GM12878 (cell line): ENCODE results near the gene HSD11B1. TPM values are rescaled to one million over a fixed set of nuclear protein-coding genes. Genes with fewer than 3 reads are reported as not detected.

Source experiments
- ATAC-seq: fragments of 200-7000 bp; cut with Tn5 transposase; 3 replicates; pipeline ENCODE4 v1.9.1; 2020; ENCODE audit warnings: mild to moderate bottlenecking, moderate library complexity
- BruUV-seq: library from RNA; stranded (reverse); fragments of 400-500 nt; replicated peaks from 2 replicates; lab custom pipeline; 2021; lab: Mats Ljungman, UMichigan
- CTCF ChIA-PET: fragments of 300-600 bp; sonication (Branson Sonifier 250); formaldehyde crosslinking; extraction: SDS; loops from one replicate; lab custom pipeline; 2021; ENCODE audit warnings: inconsistent platforms; lab: Yijun Ruan, JAX
- POLR2A ChIA-PET: fragments of 350-600 bp; formaldehyde crosslinking; extraction: SDS; loops from one replicate; lab custom pipeline; 2021; ENCODE audit warnings: inconsistent platforms; lab: Charles Lee
- RAD21 ChIA-PET: fragments of 300-600 bp; sonication (Branson Sonifier 250); formaldehyde crosslinking; loops from one replicate; lab custom pipeline; 2023; ENCODE audit warnings: antibody characterized with exemption; ENCODE audit not compliant: unreplicated experiment; lab: Charles Lee
- SMC1A ChIA-PET: fragments of 300-600 bp; sonication (Branson Sonifier 250); formaldehyde crosslinking; loops from one replicate; lab custom pipeline; 2023; ENCODE audit not compliant: unreplicated experiment, uncharacterized antibody; lab: Charles Lee
- DNase-seq: peaks from one replicate; pipeline ENCODE4 v3.0.0-alpha.2; 2011; ENCODE audit warnings: low read depth, low spot score
- FAIRE-seq: peaks from 3 replicates; lab custom pipeline; 2011; peaks lifted over from hg19 to GRCh38; lab: Jason Lieb, UNC
- H2AFZ ChIP-seq: 2 replicates; pipeline ENCODE4 v1.6.0; 2011; ENCODE audit warnings: low read depth, low read length, control low read depth; ENCODE audit not compliant: control insufficient read depth
- H3K27ac ChIP-seq: 2 replicates; pipeline ENCODE4 v1.5.1; 2011; ENCODE audit warnings: control low read depth; ENCODE audit not compliant: control insufficient read depth, insufficient read depth
- H3K27me3 ChIP-seq, 2 experiments: replicated peaks in 1 of 2; 2 replicates each; pipeline versions ENCODE4 v1.6.0 to v1.6.1; 2011; ENCODE audit warnings: low read length in 1 of 2; ENCODE audit not compliant: control insufficient read depth in 2 of 2, insufficient read depth in 2 of 2
- H3K36me3 ChIP-seq, 2 experiments: 2 replicates each; pipeline ENCODE4 v1.5.1; 2011; ENCODE audit warnings: low read length in 1 of 2; ENCODE audit not compliant: control insufficient read depth in 2 of 2, insufficient read depth in 2 of 2
- H3K4me1 ChIP-seq: 2 replicates; pipeline ENCODE4 v1.6.1; 2011; ENCODE audit warnings: mild to moderate bottlenecking, low read length, moderate library complexity, mixed read lengths; ENCODE audit not compliant: control insufficient read depth, insufficient read depth
- H3K4me2 ChIP-seq: 2 replicates; pipeline ENCODE4 v1.6.0; 2011; ENCODE audit warnings: control low read depth; ENCODE audit not compliant: control insufficient read depth, insufficient read depth
- H3K4me3 ChIP-seq: fragments of 200-600 bp; sonication (generic); 2 replicates; pipeline ENCODE4 v1.5.1; 2016
- H3K79me2 ChIP-seq: 2 replicates; pipeline ENCODE4 v1.6.0; 2011; ENCODE audit warnings: low read length; ENCODE audit not compliant: control insufficient read depth, insufficient read depth
- H3K9ac ChIP-seq: 2 replicates; pipeline ENCODE4 v1.8.0; 2011; ENCODE audit warnings: low read length, control low read depth, mixed read lengths; ENCODE audit not compliant: control insufficient read depth, insufficient read depth
- H3K9me3 ChIP-seq: replicated peaks from 3 replicates; pipeline ENCODE4 v1.5.1; 2011; ENCODE audit warnings: mild to moderate bottlenecking, low read length; ENCODE audit not compliant: control insufficient read depth, insufficient read depth
- H4K20me1 ChIP-seq: 2 replicates; pipeline ENCODE4 v1.6.0; 2011; ENCODE audit not compliant: control insufficient read depth, insufficient read depth
- BHLHE40 ChIP-seq, 2 experiments: fragments of 450-650 bp in 1 of 2; IDR thresholded peaks; 2 replicates each; pipeline ENCODE4 v1.6.1; 2011 to 2017; ENCODE audit warnings: low read depth in 2 of 2, borderline replicate concordance in 1 of 2, improper control_type of control experiment in 1 of 2, low read length in 1 of 2, mild to moderate bottlenecking in 1 of 2
- HDGF ChIP-seq: fragments of 450-650 bp; IDR thresholded peaks from 2 replicates; pipeline ENCODE4 v1.6.1; 2016; ENCODE audit warnings: antibody characterized with exemption
- MLLT1 ChIP-seq: fragments of 450-650 bp; IDR thresholded peaks from 2 replicates; pipeline ENCODE4 v1.6.1; 2016; ENCODE audit warnings: mild to moderate bottlenecking
- PAX5 ChIP-seq: IDR thresholded peaks from 2 replicates; pipeline ENCODE4 v1.6.1; 2011; ENCODE audit warnings: low read depth, low read length, borderline replicate concordance
- ZBTB33 ChIP-seq: fragments of 450-650 bp; IDR thresholded peaks from 2 replicates; pipeline ENCODE4 v1.6.1; 2017; ENCODE audit warnings: mild to moderate bottlenecking
- WGBS: methylation state at CpG from one replicate; pipeline ENCODE4 v1.1.6; 2016; ENCODE audit warnings: low lambda C conversion rate; ENCODE audit not compliant: insufficient replicate concordance, insufficient coverage; ENCODE audit errors: missing lambda C conversion rate; 5-methylcytosine and 5-hydroxymethylcytosine counted together
- in situ Hi-C: fragments of 300-500 bp; cut with MboI; formaldehyde crosslinking; loops from 9 replicates; pipeline ENCODE4 v1.14.3; 2018; ENCODE audit warnings: mixed read lengths
- intact Hi-C: fragments of 100-400 bp; cut with micrococcal nuclease; formaldehyde crosslinking; loops from one replicate; pipeline ENCODE4 v1.14.2; 2022; ENCODE audit not compliant: unreplicated experiment
- polyA plus RNA-seq, 11 experiments: library from polyadenylated mRNA; depleted of rRNA in 4 of 11; unstranded in 6 of 11; stranded (reverse) in 5 of 11; fragments of >200 nt; fragmentation: Nextera tagmentation in 4 of 11; fragmentation: Illumina TruSeq in 1 of 11; extraction: Ambion mirVana in 4 of 11; extraction: Trizol in 1 of 11; gene quantifications; 1 replicate in 1 of 11; 2 replicates in 10 of 11; pipeline versions ENCODE4 v1.2.1 to v1.2.3, GENCODE V29; 2011 to 2016; ENCODE audit warnings: inconsistent platforms in 2 of 11, missing spikeins in 2 of 11, low read depth in 1 of 11
- total RNA-seq, 4 experiments: library from RNA; depleted of rRNA in 3 of 4; stranded (reverse); fragments of >200 nt in 3 of 4; fragmentation: Illumina TruSeq in 1 of 4; extraction: Trizol in 1 of 4; gene quantifications; 2 replicates each; pipeline versions ENCODE4 v1.2.1 to v1.2.3, GENCODE V29; 2013 to 2021

HSD11B1 gene
- total and polyA plus RNA-seq, 10 of the 15 experiments (the other 5 are each of a cell fraction or from before 2014, with no cell fraction given): 0.04 to 0.27 (median 0.15) TPM; not detected in 7

- intact Hi-C loops: loop anchor here (10.0 kb wide), 1 partner anchor 1851 kb away; no protein-coding TSS in a partner anchor
- WGBS: 21% methylated on average over 34 of the region's 34 CpGs
- ChIA-PET POLR2A (interaction anchor here (1.0 to 6.2 kb wide), 12 partner anchors 9 to 94 kb away, joined by 3 to 95 read pairs (median 6); partner anchors contain the start of genes LAMB3 and TRAF3IP3), CTCF (interaction anchor here (0.9 to 6.0 kb wide), 14 partner anchors 9 to 109 kb away, joined by 3 to 58 read pairs (median 8); partner anchors contain the start of gene LAMB3), SMC1A (interaction anchor here (0.8 to 10.1 kb wide), 9 partner anchors 11 to 92 kb away, joined by 3 to 261 read pairs (median 11); partner anchors contain the start of genes HSD11B1 and LAMB3), RAD21 (interaction anchor here (0.7 to 7.1 kb wide), 12 partner anchors 9 to 85 kb away, joined by 3 to 195 read pairs (median 4); partner anchors contain the start of gene LAMB3)
- Histone ChIP-seq H4K20me1 (no peaks in the 10 kb centered on the region; the same call in 1 of the 2 replicates), H2AFZ (peak overlapping the region; percentile 33; the same call in 1 of the 2 replicates), H3K4me3 (no peak overlapping the region), H3K27ac (no peak overlapping the region), H3K4me2 (peak overlapping the region; percentile 70), H3K36me3 (no peaks in the 10 kb centered on the region), H3K4me1 (peaks cover 18% of the 10 kb centered on the region), H3K27me3 (peaks cover 0 to 3% of the 10 kb centered on the region in 2 experiments; a peak in 3 of 4 replicates), H3K9me3 (no peaks in the 10 kb centered on the region), H3K9ac (no peak overlapping the region), H3K79me2 (no peaks in the 10 kb centered on the region)
- ATAC-seq (peak; percentile 11), DNase-seq (no peak), FAIRE-seq (no peak)
- TSS peak; percentile 76 for BruUV-seq
- TF ChIP-seq PAX5: no peak
- peak; percentile 44; the same call in 1 of the 2 replicates for TF ChIP-seq MLLT1
- TF ChIP-seq BHLHE40 (IDR thresholded peaks at IDR 0.05; ENCODE audit: borderline replicate concordance in 1 of 2, low read depth in 2 of 2, low read length in 1 of 2): peak in 1 of 2 experiments; percentile 66; a peak in 1 of 4 replicates
- peak; percentile 53; the same call in 1 of the 2 replicates for TF ChIP-seq HDGF
- TF ChIP-seq ZBTB33: 0 out of 2 replicates have a peak, but pooled peaks have one; percentile 35
- in situ Hi-C loops: no loop called here
These were observed 29.0 kb upstream of the HSD11B1 start for GRCh38 chr1:209675565-209676154.
